Muscle layer of duodenum (tissue), 2 donors: Measurements from ENCODE around the gene SPATA25.
"Not testable (repeated sequence)": the region's sequence is repeated elsewhere in the genome, so short reads cannot be mapped to it uniquely, and the experiment has no call there.

ENCODE experiments used
- H3K27ac ChIP-seq: one replicate; pipeline ENCODE4 v1.7.0; 2013; ENCODE audit warnings: mild to moderate bottlenecking, low read length
- H3K27me3 ChIP-seq: one replicate; pipeline ENCODE4 v1.7.0; 2013; ENCODE audit warnings: low read depth, mild to moderate bottlenecking, control low read depth, low read length
- H3K36me3 ChIP-seq, 2 donors: one replicate each; pipeline ENCODE4 v1.7.0; 2013; ENCODE audit warnings: low read length in 2 of 2, control low read depth in 1 of 2, mild to moderate bottlenecking in 1 of 2; ENCODE audit not compliant: insufficient read depth in 2 of 2, control insufficient read depth in 1 of 2
- H3K4me1 ChIP-seq, 2 donors: one replicate each; pipeline ENCODE4 v1.7.0; 2013; ENCODE audit warnings: low read length in 2 of 2, mild to moderate bottlenecking in 2 of 2, control low read depth in 1 of 2, moderate library complexity in 1 of 2; ENCODE audit not compliant: insufficient read depth in 2 of 2, control insufficient read depth in 1 of 2
- H3K4me3 ChIP-seq, 2 donors: one replicate each; pipeline ENCODE4 v1.7.0; 2013; ENCODE audit warnings: low read length in 2 of 2, low read depth in 1 of 2, mild to moderate bottlenecking in 1 of 2
- H3K9me3 ChIP-seq, 2 donors: one replicate each; pipeline ENCODE4 v1.7.0; 2013; ENCODE audit warnings: low read length in 2 of 2, control low read depth in 1 of 2, mild to moderate bottlenecking in 1 of 2; ENCODE audit not compliant: control insufficient read depth in 1 of 2
- donor health status: healthy.

The SPATA25 gene

GRCh38 chr20:45874104-45874481, 13.3 kb downstream of the SPATA25 start:
- not testable (repeated sequence) for H3K9me3 ChIP-seq, H3K27ac ChIP-seq, H3K4me3 ChIP-seq, H3K27me3 ChIP-seq, H3K4me1 ChIP-seq
- peaks cover 19 to 27% of the 10 kb centered on the region in 2 donors for H3K36me3 ChIP-seq

- H3K27me3 ChIP-seq, result no peaks in the 10 kb centered on the region
- no peak overlapping the region for H3K4me3 ChIP-seq
- H3K36me3 ChIP-seq, result peaks cover 18 to 25% of the 10 kb centered on the region in 2 donors
- H3K27ac ChIP-seq, result no peak overlapping the region
- H3K4me1 ChIP-seq, result no peaks in the 10 kb centered on the region
- no peaks in the 10 kb centered on the region for H3K9me3 ChIP-seq
Observed at GRCh38 chr20:45873409-45874103, 13.9 kb downstream of the SPATA25 start.

GRCh38 chr20:45872626-45873025, 14.8 kb downstream of the SPATA25 start:
- H3K9me3 ChIP-seq, result no peaks in the 10 kb centered on the region
- H3K27me3 ChIP-seq, result no peaks in the 10 kb centered on the region
- no peaks in the 10 kb centered on the region for H3K4me1 ChIP-seq
- H3K4me3 ChIP-seq, result no peak overlapping the region
- H3K36me3 ChIP-seq, result peaks cover 9 to 16% of the 10 kb centered on the region in 2 donors
- H3K27ac ChIP-seq, result no peak overlapping the region

GRCh38 chr20:45867819-45868176, 19.6 kb downstream of the SPATA25 start:
- H3K27me3 ChIP-seq, result no peaks in the 10 kb centered on the region
- no peaks in the 10 kb centered on the region for H3K9me3 ChIP-seq
- H3K4me1 ChIP-seq, result no peaks in the 10 kb centered on the region
- no peak overlapping the region for H3K4me3 ChIP-seq
- peak overlapping the region; percentile 67 for H3K27ac ChIP-seq
- peaks cover 0 to 5% of the 10 kb centered on the region in 2 donors for H3K36me3 ChIP-seq

- Histone ChIP-seq H3K4me3 (no peak overlapping the region), H3K4me1 (no peaks in the 10 kb centered on the region), H3K9me3 (no peaks in the 10 kb centered on the region), H3K27me3 (no peaks in the 10 kb centered on the region), H3K36me3 (no peaks in the 10 kb centered on the region), H3K27ac (peak overlapping the region; percentile 67)
Observed at GRCh38 chr20:45867136-45867818, 20.1 kb downstream of the SPATA25 start.

- Histone ChIP-seq H3K4me1 (no peaks in the 10 kb centered on the region), H3K27ac (no peak overlapping the region), H3K9me3 (no peaks in the 10 kb centered on the region), H3K4me3 (no peak overlapping the region), H3K27me3 (no peaks in the 10 kb centered on the region), H3K36me3 (no peaks in the 10 kb centered on the region)
Observed at GRCh38 chr20:45866454-45866853, 21.0 kb downstream of the SPATA25 start.

- H3K9me3 ChIP-seq, result no peaks in the 10 kb centered on the region
- no peak overlapping the region for H3K4me3 ChIP-seq
- no peaks in the 10 kb centered on the region for H3K4me1 ChIP-seq
- H3K27me3 ChIP-seq, result no peaks in the 10 kb centered on the region
- H3K27ac ChIP-seq, result no peak overlapping the region
- H3K36me3 ChIP-seq, result no peaks in the 10 kb centered on the region
Observed at GRCh38 chr20:45863543-45864470, 23.6 kb downstream of the SPATA25 start.

- H3K4me3 ChIP-seq, result no peak overlapping the region
Observed at GRCh38 chr20:45861221-45862075, 26.0 kb downstream of the SPATA25 start.

GRCh38 chr20:45860560-45861220, 26.7 kb downstream of the SPATA25 start:
- no peaks in the 10 kb centered on the region for H3K36me3 ChIP-seq
- H3K27me3 ChIP-seq, result no peaks in the 10 kb centered on the region
- H3K9me3 ChIP-seq, result no peaks in the 10 kb centered on the region
- H3K4me1 ChIP-seq, result peaks cover 0 to 22% of the 10 kb centered on the region in 2 donors
- H3K27ac ChIP-seq, result no peak overlapping the region
- no peak overlapping the region for H3K4me3 ChIP-seq

More at GRCh38 chr20:45861221-45862075, 26.0 kb downstream of the SPATA25 start:
- no peak overlapping the region for H3K27ac ChIP-seq
- H3K36me3 ChIP-seq, result no peaks in the 10 kb centered on the region
- no peaks in the 10 kb centered on the region for H3K27me3 ChIP-seq
- no peaks in the 10 kb centered on the region for H3K9me3 ChIP-seq
- H3K4me1 ChIP-seq, result peaks cover 0 to 15% of the 10 kb centered on the region in 2 donors

- no peaks in the 10 kb centered on the region for H3K27me3 ChIP-seq
- H3K4me3 ChIP-seq, result no peak overlapping the region
- H3K4me1 ChIP-seq, result peaks cover 2 to 30% of the 10 kb centered on the region in 2 donors
- no peak overlapping the region for H3K27ac ChIP-seq
- no peaks in the 10 kb centered on the region for H3K9me3 ChIP-seq
- H3K36me3 ChIP-seq, result no peaks in the 10 kb centered on the region
Observed at GRCh38 chr20:45859916-45860315, 27.5 kb downstream of the SPATA25 start.
